Measurements from ENCODE around the gene C12orf56. TPM values are rescaled to one million over a fixed set of nuclear protein-coding genes. Genes with fewer than 3 reads are reported as not detected.

C12orf56 gene
- polyA plus RNA-seq: 1 to 10 TPM; 2.9 to 8.0 TPM

DNA sequence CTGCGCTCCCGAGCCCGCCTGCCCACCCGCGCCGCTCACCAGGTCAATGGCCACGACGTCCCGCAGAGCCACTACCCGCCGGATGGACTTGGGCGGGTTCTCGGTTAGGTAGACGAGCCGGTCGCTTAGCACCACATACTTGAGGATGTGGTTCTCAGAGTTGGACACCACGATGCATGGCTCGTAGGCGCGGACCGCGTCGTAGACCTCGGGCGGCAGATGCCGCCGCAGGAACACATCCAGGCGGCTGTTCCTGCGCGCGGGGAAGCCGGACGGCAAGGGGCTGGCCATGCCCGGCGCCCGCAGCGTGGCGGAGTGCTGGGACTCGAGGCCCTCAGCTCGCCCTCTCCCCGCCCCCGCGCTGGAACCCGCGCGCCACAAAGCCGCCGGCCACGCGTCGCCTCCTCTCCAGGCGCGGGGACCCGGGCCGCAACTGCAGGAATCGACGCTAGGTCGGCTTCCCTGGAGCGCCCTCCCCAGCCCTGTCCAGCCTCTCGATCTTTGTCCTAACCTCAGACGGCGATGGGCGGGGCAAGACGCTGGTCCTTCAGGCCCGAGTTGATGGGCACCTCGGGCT is at the start of gene C12orf56:
C12orf56 (minus strand) TSS at position 484 of the 577 bp plus-strand sequence; CDS start at position 291, 193 bp downstream.
- Histone ChIP-seq H3K4me1 (ENCODE audit: control insufficient read depth in 2 of 2, insufficient read depth in 2 of 2, low read length in 1 of 2) (peaks cover 5 to 9% of the 10 kb centered on the region in 2 donors), H3K9me3 (ENCODE audit: control insufficient read depth in 2 of 2, insufficient read depth in 1 of 2, low read depth in 1 of 2, low read length in 1 of 2) (no peaks in the 10 kb centered on the region), H3K4me3 (ENCODE audit: low read depth in 1 of 2, low read length in 2 of 2) (peak within 1 kb of the TSS; percentile 43 to 45), H3K27ac (ENCODE audit: low read depth in 2 of 2, low read length in 1 of 2) (peak within 1 kb of the TSS in 1 of 2 donors; percentile 5), H3K36me3 (ENCODE audit: control insufficient read depth in 2 of 2, insufficient read depth in 2 of 2, low read length in 1 of 2) (no peaks in the 10 kb centered on the region), H3K27me3 (ENCODE audit: control insufficient read depth in 1 of 2, insufficient read depth in 2 of 2, low read length in 2 of 2) (no peaks in the 10 kb centered on the region)
- 3 to 4% methylated on average over 56 to 66 of the region's 66 CpGs for WGBS, 2 donors

DNA sequence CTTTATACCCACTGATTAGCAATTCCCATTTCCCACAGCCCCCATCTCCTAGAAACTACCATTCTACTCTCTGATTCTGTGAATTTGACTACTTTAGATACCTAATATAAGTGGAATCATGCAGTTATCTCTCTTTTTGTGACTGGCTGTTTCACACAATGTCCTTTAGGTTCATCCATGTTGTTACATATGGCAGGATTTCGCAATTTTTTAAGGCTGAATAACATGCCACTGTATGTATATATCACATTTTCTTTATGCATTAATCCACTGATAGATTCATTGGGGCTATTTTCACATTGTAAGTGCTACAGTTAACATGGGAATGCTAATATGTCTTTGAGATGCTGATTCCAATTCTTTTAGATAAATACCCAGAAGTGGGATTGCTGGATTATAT is 49.5 kb upstream of the C12orf56 start:
- Histone ChIP-seq H3K9me3 (ENCODE audit: control insufficient read depth in 2 of 2, insufficient read depth in 1 of 2, low read depth in 1 of 2, low read length in 1 of 2) (no peaks in the 10 kb centered on the region), H3K27ac (ENCODE audit: low read depth in 2 of 2, low read length in 1 of 2) (no peak overlapping the region), H3K4me1 (ENCODE audit: control insufficient read depth in 2 of 2, insufficient read depth in 2 of 2, low read length in 1 of 2) (no peaks in the 10 kb centered on the region), H3K4me3 (ENCODE audit: low read depth in 1 of 2, low read length in 2 of 2) (no peak overlapping the region), H3K27me3 (ENCODE audit: control insufficient read depth in 1 of 2, insufficient read depth in 2 of 2, low read length in 2 of 2) (no peaks in the 10 kb centered on the region), H3K36me3 (ENCODE audit: control insufficient read depth in 2 of 2, insufficient read depth in 2 of 2, low read length in 1 of 2) (peaks cover 7 to 8% of the 10 kb centered on the region in 2 donors)
- WGBS, 2 donors: 96% methylated on average over 1 of the region's 1 CpG

DNA sequence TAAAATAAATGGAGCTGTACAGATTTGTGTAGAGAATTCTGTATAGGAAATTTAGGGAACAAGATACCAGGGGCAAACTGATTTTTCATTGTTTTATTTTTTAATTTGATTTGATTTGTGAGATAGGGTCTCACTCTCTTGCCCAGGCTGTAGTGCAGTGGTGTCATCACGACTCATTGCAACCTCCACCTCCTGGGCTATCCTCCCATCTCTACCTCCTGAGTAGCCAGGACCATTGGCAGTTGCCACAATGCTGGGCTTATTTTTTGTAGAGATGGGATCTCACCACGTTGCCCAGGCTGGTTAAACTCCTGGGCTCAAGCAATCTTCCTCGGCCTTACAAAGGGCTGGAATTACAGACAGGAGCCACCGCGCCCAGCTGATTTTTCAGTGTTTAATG is 43.4 kb upstream of the C12orf56 start:
- Histone ChIP-seq H3K9me3 (ENCODE audit: control insufficient read depth in 2 of 2, insufficient read depth in 1 of 2, low read depth in 1 of 2, low read length in 1 of 2) (no peaks in the 10 kb centered on the region), H3K27ac (ENCODE audit: low read depth in 2 of 2, low read length in 1 of 2) (no peak overlapping the region), H3K4me3 (ENCODE audit: low read depth in 1 of 2, low read length in 2 of 2) (no peak overlapping the region), H3K36me3 (ENCODE audit: control insufficient read depth in 2 of 2, insufficient read depth in 2 of 2, low read length in 1 of 2) (peaks cover 7 to 10% of the 10 kb centered on the region in 2 donors), H3K4me1 (ENCODE audit: control insufficient read depth in 2 of 2, insufficient read depth in 2 of 2, low read length in 1 of 2) (no peaks in the 10 kb centered on the region), H3K27me3 (ENCODE audit: control insufficient read depth in 1 of 2, insufficient read depth in 2 of 2, low read length in 2 of 2) (no peaks in the 10 kb centered on the region)
- 93 to 95% methylated on average over 5 of the region's 5 CpGs for whole genome bisulfite sequencing, 2 donors

- no peaks in the 10 kb centered on the region for H3K4me1 ChIP-seq (ENCODE audit: control insufficient read depth in 2 of 2, insufficient read depth in 2 of 2, low read length in 1 of 2)
- H3K9me3 ChIP-seq (ENCODE audit: control insufficient read depth in 2 of 2, insufficient read depth in 1 of 2, low read depth in 1 of 2, low read length in 1 of 2): no peaks in the 10 kb centered on the region
- WGBS, 2 donors: 90 to 94% methylated on average over 4 of the region's 4 CpGs
- H3K4me3 ChIP-seq (ENCODE audit: low read depth in 1 of 2, low read length in 2 of 2): no peak overlapping the region
- peaks cover 6 to 13% of the 10 kb centered on the region in 2 donors for H3K36me3 ChIP-seq (ENCODE audit: control insufficient read depth in 2 of 2, insufficient read depth in 2 of 2, low read length in 1 of 2)
- no peaks in the 10 kb centered on the region for H3K27me3 ChIP-seq (ENCODE audit: control insufficient read depth in 1 of 2, insufficient read depth in 2 of 2, low read length in 2 of 2)
- H3K27ac ChIP-seq (ENCODE audit: low read depth in 2 of 2, low read length in 1 of 2): no peak overlapping the region
Measured at GRCh38 chr12:64431791-64432190, 41.2 kb upstream of the C12orf56 start.

DNA sequence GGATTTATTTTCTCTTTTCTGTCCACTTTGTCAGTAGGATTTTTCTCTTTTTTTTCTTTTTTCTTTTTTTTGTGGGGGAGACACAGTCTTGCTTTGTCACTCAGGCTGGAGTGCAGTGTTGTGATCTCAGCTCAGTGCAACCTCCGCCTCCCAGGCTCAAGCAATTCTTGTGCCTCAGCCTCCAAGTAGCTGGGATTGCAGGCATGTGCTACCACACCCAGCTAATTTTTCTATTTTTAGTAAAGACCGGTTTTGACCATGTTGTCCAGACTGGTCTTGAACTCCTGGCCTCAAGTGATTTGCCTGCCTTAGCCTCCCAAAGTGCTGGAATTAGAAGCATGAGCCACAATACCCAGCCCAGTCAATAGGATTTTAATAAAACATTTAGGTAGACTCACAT is 40.3 kb upstream of the C12orf56 start:
- H3K27ac ChIP-seq (ENCODE audit: low read depth in 2 of 2, low read length in 1 of 2): no peak overlapping the region
- WGBS, 2 donors: 75 to 77% methylated on average over 2 of the region's 2 CpGs
- H3K9me3 ChIP-seq (ENCODE audit: control insufficient read depth in 2 of 2, insufficient read depth in 1 of 2, low read depth in 1 of 2, low read length in 1 of 2): no peaks in the 10 kb centered on the region
- peaks cover under 1 to 12% of the 10 kb centered on the region in 2 donors for H3K36me3 ChIP-seq (ENCODE audit: control insufficient read depth in 2 of 2, insufficient read depth in 2 of 2, low read length in 1 of 2)
- no peaks in the 10 kb centered on the region for H3K27me3 ChIP-seq (ENCODE audit: control insufficient read depth in 1 of 2, insufficient read depth in 2 of 2, low read length in 2 of 2)
- H3K4me3 ChIP-seq (ENCODE audit: low read depth in 1 of 2, low read length in 2 of 2): no peak overlapping the region
- H3K4me1 ChIP-seq (ENCODE audit: control insufficient read depth in 2 of 2, insufficient read depth in 2 of 2, low read length in 1 of 2): no peaks in the 10 kb centered on the region

- H3K27me3 ChIP-seq (ENCODE audit: control insufficient read depth in 1 of 2, insufficient read depth in 2 of 2, low read length in 2 of 2): no peaks in the 10 kb centered on the region
- no peaks in the 10 kb centered on the region for H3K9me3 ChIP-seq (ENCODE audit: control insufficient read depth in 2 of 2, insufficient read depth in 1 of 2, low read depth in 1 of 2, low read length in 1 of 2)
- 91 to 95% methylated on average over 4 of the region's 4 CpGs for WGBS, 2 donors
- no peaks in the 10 kb centered on the region for H3K4me1 ChIP-seq (ENCODE audit: control insufficient read depth in 2 of 2, insufficient read depth in 2 of 2, low read length in 1 of 2)
- no peak overlapping the region for H3K4me3 ChIP-seq (ENCODE audit: low read depth in 1 of 2, low read length in 2 of 2)
- peaks cover 8 to 12% of the 10 kb centered on the region in 2 donors for H3K36me3 ChIP-seq (ENCODE audit: control insufficient read depth in 2 of 2, insufficient read depth in 2 of 2, low read length in 1 of 2)
- no peak overlapping the region for H3K27ac ChIP-seq (ENCODE audit: low read depth in 2 of 2, low read length in 1 of 2)
Measured at GRCh38 chr12:64428956-64429355, 38.4 kb upstream of the C12orf56 start.

DNA sequence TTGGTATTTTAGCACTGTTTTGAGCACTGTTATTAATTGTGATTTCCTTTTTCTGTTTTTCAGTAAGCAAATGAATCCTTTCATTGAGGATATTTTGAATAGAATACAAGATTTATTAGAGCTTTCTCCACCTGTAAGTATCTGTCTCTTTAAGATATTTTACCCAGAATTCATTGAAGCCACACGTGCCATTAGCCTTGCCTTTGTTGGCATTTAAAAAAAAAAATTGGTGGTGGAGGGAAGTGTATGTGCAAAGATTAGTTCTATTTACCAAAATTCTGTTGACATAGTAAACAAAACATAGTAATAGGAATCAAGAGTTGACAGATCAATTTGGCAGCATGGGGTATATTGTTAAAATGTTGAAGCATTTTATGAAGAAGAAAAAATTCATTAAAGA is 37.4 kb upstream of the C12orf56 start:
- Histone ChIP-seq H3K4me3 (ENCODE audit: low read depth in 1 of 2, low read length in 2 of 2) (no peak overlapping the region), H3K27ac (ENCODE audit: low read depth in 2 of 2, low read length in 1 of 2) (no peak overlapping the region), H3K27me3 (ENCODE audit: control insufficient read depth in 1 of 2, insufficient read depth in 2 of 2, low read length in 2 of 2) (no peaks in the 10 kb centered on the region), H3K36me3 (ENCODE audit: control insufficient read depth in 2 of 2, insufficient read depth in 2 of 2, low read length in 1 of 2) (peaks cover 8 to 10% of the 10 kb centered on the region in 2 donors), H3K9me3 (ENCODE audit: control insufficient read depth in 2 of 2, insufficient read depth in 1 of 2, low read depth in 1 of 2, low read length in 1 of 2) (no peaks in the 10 kb centered on the region), H3K4me1 (ENCODE audit: control insufficient read depth in 2 of 2, insufficient read depth in 2 of 2, low read length in 1 of 2) (no peaks in the 10 kb centered on the region)
- 21 to 24% methylated on average over 1 of the region's 1 CpG for WGBS, 2 donors

DNA sequence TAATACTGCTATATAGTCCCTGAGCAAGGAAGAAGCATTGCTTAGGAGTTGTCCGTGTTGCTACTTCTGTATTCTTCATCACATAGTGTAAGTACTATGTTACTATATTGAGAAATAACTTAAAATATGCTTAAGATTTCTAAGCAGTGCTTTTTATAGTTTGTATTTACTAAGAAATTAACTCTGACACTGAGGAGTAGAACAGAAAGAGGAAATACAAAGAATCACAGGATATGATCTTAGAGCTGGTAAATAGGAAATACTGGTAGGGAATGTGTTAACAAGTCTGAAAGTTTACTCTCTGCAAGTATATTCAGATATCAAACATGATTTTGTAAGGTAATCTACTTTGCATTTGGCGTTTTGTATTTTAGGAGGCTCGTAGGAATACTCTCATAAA is 29.1 kb upstream of the C12orf56 start:
- WGBS, 2 donors: 82 to 91% methylated on average over 3 of the region's 3 CpGs
- Histone ChIP-seq H3K4me1 (ENCODE audit: control insufficient read depth in 2 of 2, insufficient read depth in 2 of 2, low read length in 1 of 2) (no peaks in the 10 kb centered on the region), H3K9me3 (ENCODE audit: control insufficient read depth in 2 of 2, insufficient read depth in 1 of 2, low read depth in 1 of 2, low read length in 1 of 2) (no peaks in the 10 kb centered on the region), H3K36me3 (ENCODE audit: control insufficient read depth in 2 of 2, insufficient read depth in 2 of 2, low read length in 1 of 2) (peaks cover 5 to 12% of the 10 kb centered on the region in 2 donors), H3K27me3 (ENCODE audit: control insufficient read depth in 1 of 2, insufficient read depth in 2 of 2, low read length in 2 of 2) (no peaks in the 10 kb centered on the region), H3K27ac (ENCODE audit: low read depth in 2 of 2, low read length in 1 of 2) (no peak overlapping the region), H3K4me3 (ENCODE audit: low read depth in 1 of 2, low read length in 2 of 2) (no peak overlapping the region)

DNA sequence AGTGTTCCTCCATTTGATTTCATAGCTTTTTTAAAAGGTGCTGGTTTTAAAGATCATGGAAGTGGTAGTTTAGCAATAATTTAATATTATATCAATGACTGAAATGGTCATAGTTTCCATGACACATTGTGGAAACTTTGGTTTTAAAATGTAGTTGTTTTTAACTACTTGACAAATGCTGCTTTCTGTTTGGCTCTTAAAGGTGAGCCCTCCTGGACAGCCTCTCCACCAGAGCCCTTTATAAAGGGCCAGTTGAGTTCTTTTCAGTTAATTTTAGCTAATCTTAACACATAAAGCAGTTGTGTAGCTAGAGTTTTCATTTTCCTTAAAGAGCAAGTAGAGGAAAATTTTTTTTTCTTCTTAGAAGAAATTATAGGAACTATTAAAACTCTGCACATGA is 27.7 kb upstream of the C12orf56 start:
- Histone ChIP-seq H3K27me3 (ENCODE audit: control insufficient read depth in 1 of 2, insufficient read depth in 2 of 2, low read length in 2 of 2) (no peaks in the 10 kb centered on the region), H3K4me1 (ENCODE audit: control insufficient read depth in 2 of 2, insufficient read depth in 2 of 2, low read length in 1 of 2) (no peaks in the 10 kb centered on the region), H3K9me3 (ENCODE audit: control insufficient read depth in 2 of 2, insufficient read depth in 1 of 2, low read depth in 1 of 2, low read length in 1 of 2) (no peaks in the 10 kb centered on the region), H3K36me3 (ENCODE audit: control insufficient read depth in 2 of 2, insufficient read depth in 2 of 2, low read length in 1 of 2) (peaks cover 7 to 14% of the 10 kb centered on the region in 2 donors), H3K27ac (ENCODE audit: low read depth in 2 of 2, low read length in 1 of 2) (no peak overlapping the region), H3K4me3 (ENCODE audit: low read depth in 1 of 2, low read length in 2 of 2) (no peak overlapping the region)

GRCh38 chr12:64413884-64414283 is 23.3 kb upstream of the C12orf56 start:
- H3K27me3 ChIP-seq (ENCODE audit: control insufficient read depth in 1 of 2, insufficient read depth in 2 of 2, low read length in 2 of 2): no peaks in the 10 kb centered on the region
- no peak overlapping the region for H3K27ac ChIP-seq (ENCODE audit: low read depth in 2 of 2, low read length in 1 of 2)
- H3K36me3 ChIP-seq (ENCODE audit: control insufficient read depth in 2 of 2, insufficient read depth in 2 of 2, low read length in 1 of 2): peaks cover 4 to 13% of the 10 kb centered on the region in 2 donors
- H3K4me3 ChIP-seq (ENCODE audit: low read depth in 1 of 2, low read length in 2 of 2): no peak overlapping the region
- H3K9me3 ChIP-seq (ENCODE audit: control insufficient read depth in 2 of 2, insufficient read depth in 1 of 2, low read depth in 1 of 2, low read length in 1 of 2): no peaks in the 10 kb centered on the region
- 82 to 87% methylated on average over 2 of the region's 2 CpGs for WGBS, 2 donors
- no peaks in the 10 kb centered on the region for H3K4me1 ChIP-seq (ENCODE audit: control insufficient read depth in 2 of 2, insufficient read depth in 2 of 2, low read length in 1 of 2)
